ENCODE results near the gene HOOK2.
"Not testable (repeated sequence)": the region's sequence is repeated elsewhere in the genome, so short reads cannot be mapped to it uniquely, and the experiment has no call there.

HOOK2 gene

GRCh38 chr19:12720851-12721655, 54.3 kb downstream of the HOOK2 start:
- DNase-seq (ENCODE audit: low read depth): no peak

- no peak for DNase-seq (ENCODE audit: low read depth)
Measured at GRCh38 chr19:12720296-12720695, 55.1 kb downstream of the HOOK2 start.

GRCh38 chr19:12715929-12716328, 59.4 kb downstream of the HOOK2 start:
- no peak for DNase-seq (ENCODE audit: low read depth)

GRCh38 chr19:12715102-12715501, 60.2 kb downstream of the HOOK2 start:
- DNase-seq (ENCODE audit: low read depth): no peak

- not testable (repeated sequence) for DNase-seq (ENCODE audit: low read depth)
Measured at GRCh38 chr19:12713304-12713703, 62.0 kb downstream of the HOOK2 start.

Data from stimulated activated CD8-positive, alpha-beta memory T cell treated with anti-CD3 and anti-CD28 coated beads, Interleukin-15, amount 100 ng/mL, for 1 hour (primary cell).